ENCODE results near the gene BMP3.
"Not testable (repeated sequence)": the region's sequence is repeated elsewhere in the genome, so short reads cannot be mapped to it uniquely, and the experiment has no call there.

BMP3 gene

GRCh38 chr4:81007417-81007816, 23.1 kb upstream of the BMP3 start:
- no peak overlapping the region for H3K27ac ChIP-seq
- TF ChIP-seq, protein P1, sequence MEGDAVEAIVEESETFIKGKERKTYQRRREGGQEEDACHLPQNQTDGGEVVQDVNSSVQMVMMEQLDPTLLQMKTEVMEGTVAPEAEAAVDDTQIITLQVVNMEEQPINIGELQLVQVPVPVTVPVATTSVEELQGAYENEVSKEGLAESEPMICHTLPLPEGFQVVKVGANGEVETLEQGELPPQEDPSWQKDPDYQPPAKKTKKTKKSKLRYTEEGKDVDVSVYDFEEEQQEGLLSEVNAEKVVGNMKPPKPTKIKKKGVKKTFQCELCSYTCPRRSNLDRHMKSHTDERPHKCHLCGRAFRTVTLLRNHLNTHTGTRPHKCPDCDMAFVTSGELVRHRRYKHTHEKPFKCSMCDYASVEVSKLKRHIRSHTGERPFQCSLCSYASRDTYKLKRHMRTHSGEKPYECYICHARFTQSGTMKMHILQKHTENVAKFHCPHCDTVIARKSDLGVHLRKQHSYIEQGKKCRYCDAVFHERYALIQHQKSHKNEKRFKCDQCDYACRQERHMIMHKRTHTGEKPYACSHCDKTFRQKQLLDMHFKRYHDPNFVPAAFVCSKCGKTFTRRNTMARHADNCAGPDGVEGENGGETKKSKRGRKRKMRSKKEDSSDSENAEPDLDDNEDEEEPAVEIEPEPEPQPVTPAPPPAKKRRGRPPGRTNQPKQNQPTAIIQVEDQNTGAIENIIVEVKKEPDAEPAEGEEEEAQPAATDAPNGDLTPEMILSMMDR (conservative IDR thresholded peaks at IDR 0.05), result no peak

DNA sequence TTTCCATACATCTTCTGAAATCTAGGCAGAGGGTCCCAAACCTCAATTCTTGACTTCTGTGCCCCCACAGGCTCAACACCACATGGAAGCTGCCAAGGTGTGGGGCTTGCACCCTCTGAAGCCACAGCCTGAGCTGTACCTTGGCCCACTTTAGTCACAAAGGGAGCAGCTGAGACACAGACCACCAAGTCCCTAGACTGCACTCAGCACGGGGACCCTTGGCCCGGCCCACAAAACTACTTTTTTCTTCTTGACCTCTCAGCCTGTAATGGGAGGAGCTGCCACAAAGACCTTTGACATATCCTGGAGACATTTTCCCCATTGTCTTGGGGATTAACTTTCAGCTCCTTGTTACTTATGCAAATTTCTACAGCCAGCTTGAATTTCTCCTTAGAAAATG, 13.9 kb upstream of the BMP3 start:
- not testable (repeated sequence) for H3K27ac ChIP-seq

DNA sequence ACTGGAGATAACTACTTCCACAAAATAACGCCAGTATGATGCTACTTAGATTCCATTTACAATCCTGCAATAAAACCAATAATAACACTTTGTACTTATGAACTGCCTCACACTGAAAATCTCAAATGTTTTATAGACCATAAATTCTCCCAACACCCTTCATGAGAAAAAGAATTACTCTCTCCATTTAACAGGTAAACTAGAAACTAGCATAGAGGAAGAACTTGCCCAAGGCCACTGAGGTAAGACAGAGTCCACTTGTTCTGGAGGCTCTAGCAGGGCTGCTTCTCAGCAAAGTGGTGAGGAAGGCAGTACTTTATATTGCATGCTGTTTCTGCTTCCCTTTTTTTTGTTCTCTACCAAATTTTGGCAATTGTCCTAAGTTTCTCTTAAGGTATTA, 11.5 kb upstream of the BMP3 start:
- TF ChIP-seq, protein P1 (conservative IDR thresholded peaks at IDR 0.05), result no peak
- H3K27ac ChIP-seq, result no peak overlapping the region

DNA sequence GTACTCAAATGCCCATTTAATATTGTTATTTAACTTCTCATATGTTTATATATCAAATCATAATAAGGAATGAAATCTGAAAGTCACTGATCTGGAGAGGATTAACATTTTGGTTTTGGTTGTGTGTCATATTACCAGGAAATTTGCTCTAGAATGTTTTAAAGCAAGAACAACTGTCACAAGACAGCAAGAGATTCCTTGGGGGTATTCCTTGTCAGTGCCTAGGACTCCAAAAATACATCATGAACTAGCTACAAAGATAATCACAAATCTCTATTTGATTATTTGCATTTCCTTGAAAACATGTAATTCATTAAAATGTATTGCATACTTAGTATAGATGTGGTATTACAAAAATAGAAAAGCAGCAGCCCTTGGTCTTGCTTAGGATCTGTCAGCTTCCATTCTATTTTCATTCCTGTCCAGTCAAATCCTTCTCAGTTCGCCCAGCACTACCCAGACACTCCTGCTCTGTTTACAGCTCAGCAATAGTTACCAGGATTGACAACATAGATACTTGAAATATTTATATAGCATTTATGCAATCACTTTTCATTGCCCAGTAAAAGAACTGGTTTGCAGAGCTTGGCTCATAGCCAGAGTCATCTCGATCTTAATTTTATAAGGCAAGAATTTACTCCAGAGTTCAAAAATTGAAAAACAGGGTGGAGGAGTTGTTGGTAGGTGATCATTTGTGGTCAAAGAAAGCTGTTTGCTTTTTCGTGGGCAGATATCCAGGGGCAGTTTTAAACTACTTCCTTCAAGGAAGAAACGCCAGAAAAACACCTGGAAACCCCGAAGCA, 9.2 kb upstream of the BMP3 start:
- TF ChIP-seq, protein P1 (conservative IDR thresholded peaks at IDR 0.05), result no peak
- peak overlapping the region; percentile 41 for H3K27ac ChIP-seq

DNA sequence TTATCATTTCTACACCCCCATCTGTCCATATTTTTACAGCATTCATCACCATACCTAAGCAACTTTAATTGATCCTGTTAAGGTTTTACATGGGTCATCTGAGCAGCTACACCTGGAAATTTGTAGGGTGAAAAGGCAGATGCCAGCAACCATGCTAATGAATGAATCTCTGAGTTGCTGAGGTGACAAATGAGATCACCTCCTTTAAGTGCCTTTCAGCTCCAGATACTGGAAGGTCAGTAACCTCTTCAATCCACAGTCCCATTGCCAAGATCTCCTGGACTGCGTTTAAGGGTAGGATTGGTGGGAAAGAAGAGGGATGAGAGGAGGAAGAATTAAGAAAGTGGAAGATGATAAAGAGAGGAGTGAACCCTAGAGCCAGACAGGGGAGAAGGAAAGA, 8.5 kb upstream of the BMP3 start:
- TF ChIP-seq, protein P1 (conservative IDR thresholded peaks at IDR 0.05), result no peak

DNA sequence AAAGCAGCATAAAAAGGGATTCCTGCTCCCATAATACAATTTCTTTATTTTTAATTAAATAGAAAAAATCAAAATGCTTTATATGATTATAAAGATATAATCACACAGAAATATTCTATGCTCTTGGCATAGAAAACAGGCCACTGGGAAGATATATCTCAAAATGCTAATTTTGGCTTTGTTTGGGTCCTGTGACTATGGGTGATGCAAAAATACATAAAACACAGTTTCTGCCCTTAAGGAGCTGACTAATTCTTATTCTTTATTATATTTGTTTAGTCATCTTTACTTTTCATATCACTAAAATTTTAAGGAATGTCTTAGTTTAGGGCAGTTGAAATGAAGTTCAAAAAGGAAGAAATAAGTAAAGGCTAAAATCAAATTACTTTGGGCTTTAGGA, 7.0 kb upstream of the BMP3 start:
- H3K27ac ChIP-seq, result no peak overlapping the region
- TF ChIP-seq, protein P1 (conservative IDR thresholded peaks at IDR 0.05), result no peak

More for the DNA sequence above, 8.5 kb upstream of the BMP3 start:
- peak overlapping the region; percentile 41 for H3K27ac ChIP-seq

DNA sequence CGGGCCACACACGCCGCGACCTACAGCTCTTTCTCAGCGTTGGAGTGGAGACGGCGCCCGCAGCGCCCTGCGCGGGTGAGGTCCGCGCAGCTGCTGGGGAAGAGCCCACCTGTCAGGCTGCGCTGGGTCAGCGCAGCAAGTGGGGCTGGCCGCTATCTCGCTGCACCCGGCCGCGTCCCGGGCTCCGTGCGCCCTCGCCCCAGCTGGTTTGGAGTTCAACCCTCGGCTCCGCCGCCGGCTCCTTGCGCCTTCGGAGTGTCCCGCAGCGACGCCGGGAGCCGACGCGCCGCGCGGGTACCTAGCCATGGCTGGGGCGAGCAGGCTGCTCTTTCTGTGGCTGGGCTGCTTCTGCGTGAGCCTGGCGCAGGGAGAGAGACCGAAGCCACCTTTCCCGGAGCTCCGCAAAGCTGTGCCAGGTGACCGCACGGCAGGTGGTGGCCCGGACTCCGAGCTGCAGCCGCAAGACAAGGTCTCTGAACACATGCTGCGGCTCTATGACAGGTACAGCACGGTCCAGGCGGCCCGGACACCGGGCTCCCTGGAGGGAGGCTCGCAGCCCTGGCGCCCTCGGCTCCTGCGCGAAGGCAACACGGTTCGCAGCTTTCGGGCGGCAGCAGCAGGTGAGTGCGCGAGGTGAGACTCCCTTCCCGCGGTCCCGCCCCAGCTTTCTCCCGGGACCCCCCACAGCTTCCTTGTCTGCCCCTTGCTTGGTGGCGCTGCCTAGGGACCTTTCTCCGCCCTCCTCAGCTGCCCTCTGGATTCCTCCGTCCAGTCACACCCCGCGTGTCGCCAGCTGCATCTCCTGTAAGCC, 678 bp downstream of the BMP3 start:
- TF ChIP-seq, protein P1 (conservative IDR thresholded peaks at IDR 0.05), result no peak
- no peak overlapping the region for H3K27ac ChIP-seq

Measured in VCaP (cell line).